HG03469 (cell line): ENCODE measurements around the gene SREBF2.

ENCODE experiments used
- ATAC-seq: cut with Tn5 transposase; IDR thresholded peaks from one replicate; pipeline ENCODE4 v1.9.1; 2021; ENCODE audit warnings: mild to moderate bottlenecking, moderate library complexity, moderate number of reproducible peaks; ENCODE audit not compliant: unreplicated experiment

Gene SREBF2

DNA sequence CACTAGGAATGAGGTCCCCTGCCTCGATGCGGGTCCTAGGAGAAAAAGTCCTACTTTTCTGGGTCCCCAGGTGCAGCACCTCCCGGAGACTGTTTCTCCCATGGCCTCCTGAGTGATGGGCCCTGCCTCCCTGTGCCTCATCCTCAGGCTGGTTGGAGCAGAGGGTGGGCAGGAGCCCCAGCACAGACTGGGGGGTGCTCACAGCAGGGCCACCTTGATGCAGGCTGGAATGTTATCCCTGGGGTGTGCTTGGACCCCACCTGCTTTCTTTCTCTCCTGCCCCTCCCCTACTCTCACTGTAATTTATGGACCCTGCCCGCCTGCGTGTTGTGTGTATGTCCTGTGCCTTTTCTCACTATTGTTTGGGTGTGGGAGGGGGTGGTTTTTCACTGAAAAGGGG is 73.9 kb downstream of the SREBF2 start:
- no peak for ATAC-seq

DNA sequence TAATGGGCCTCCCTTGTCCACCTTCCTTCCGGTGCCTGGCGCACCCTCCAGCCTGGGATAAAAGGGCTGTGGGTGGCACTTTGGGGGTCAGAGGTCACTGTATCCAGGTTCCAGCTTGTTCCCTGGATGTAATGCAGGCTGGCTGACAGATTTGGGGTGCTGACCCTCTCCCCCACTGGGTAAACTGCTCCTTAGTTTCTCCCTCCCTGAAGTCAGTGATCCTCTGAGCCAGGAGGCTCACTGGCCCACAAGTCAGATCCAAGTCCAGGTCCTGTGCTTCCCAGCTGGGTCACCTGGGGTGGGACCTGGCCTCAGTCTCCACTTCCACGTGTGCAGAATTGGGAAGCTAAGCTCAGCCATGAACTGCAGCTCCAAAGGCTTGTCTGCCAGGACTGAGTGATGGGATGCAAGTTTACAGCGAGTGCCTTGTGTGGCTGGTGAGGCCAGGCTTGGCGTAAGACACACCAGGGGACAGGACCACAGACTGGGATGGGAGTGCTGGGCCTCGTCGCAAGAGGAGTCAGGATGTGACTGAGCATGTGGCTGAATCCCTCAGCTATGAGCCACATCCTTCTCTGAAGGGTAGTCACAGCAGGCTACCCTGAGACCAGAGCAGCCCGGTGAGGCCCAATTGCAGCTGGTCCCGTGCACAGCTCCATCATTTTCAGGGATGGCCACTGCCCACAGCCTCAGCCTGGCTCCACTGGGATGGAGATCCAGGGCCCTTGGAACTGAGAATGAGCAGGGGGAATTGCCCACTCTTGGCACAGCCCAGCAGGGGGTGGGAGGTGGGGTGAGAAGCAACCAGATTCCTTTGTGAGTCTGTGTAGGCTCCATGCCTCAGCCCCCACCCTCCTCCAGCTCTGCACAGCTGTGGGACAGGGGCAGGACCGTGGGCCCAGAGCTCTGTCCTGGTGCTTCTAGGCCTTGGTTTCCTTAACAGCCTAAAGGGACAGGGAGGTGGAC is 74.8 kb downstream of the SREBF2 start:
- ATAC-seq = no peak

DNA sequence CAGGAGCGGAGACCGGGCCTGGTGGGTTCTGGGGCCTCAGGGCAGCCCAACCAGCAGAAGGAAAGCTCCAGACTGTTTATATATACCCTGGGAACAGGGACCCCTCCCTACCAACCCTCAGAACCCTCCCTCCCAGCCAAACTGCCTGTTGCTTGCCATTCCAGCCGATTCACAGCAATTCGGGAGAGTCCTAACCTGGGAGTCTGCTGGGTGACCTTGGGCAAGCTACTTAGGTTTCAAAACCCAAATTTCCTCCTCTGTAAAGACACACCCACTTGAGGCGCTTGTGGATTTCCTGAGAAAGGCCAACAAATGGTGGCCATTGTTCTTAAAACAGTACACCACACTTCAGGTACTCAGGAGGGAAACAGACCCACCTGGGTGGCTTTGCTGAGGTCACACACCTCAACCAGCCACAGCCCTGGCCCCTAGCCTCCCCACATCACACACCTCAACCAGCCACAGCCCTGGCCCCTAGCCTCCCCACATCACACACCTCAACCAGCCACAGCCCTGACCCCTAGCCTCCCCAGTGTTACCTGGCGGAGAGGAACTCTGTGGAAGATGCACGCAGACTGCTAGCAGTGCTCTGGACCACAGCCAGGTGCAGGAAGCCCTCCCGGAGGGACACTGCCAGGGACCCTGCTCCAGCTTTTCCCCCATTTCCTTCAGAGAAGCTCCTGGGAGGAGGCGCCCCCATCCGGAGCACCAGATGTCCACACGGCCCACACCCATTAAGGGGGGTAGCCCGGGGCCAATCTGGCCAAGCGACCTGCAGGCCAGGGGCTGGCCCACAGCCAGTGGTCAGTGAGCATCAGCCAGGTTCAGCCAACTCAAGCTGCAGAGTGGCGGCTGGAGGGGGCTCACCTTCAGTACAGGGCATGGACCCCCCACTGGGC is 75.8 kb downstream of the SREBF2 start:
- ATAC-seq = no peak

DNA sequence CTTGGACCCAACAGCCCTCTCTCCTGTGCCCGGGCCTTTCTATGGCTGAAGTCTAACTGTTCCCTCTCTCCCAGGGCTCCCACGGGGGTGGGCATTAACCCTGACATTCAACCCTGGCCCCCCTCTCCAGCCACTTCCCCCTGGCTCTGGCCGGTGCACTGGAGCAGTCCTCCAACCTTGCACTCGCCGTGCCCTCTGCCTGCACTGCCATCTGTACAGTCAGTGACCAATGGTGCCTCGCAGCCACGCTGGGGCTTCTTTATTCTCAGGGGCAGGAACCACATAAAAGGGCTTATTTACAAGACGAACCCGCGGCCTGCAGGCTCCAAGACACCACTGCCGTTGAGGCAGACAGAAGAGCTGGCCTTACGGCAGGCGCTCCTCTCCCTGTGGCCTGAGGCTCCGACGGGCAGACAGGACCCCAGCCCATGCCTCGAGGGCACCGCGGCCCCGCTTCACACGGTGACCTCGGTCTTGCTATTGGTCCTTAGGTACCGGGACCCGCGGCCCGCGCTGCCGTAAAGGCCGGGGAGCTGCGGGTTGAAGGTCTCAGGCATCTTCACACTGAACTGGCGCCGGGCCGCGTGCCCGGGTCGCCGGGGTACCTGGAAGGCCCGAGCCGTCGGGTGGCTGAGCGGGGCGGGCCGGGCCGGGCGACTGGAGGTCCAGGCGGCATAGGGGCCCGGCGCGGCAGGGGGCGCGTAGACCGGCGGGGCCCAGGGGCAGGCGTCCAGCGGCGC is 76.6 kb downstream of the SREBF2 start:
- no peak for ATAC-seq

DNA sequence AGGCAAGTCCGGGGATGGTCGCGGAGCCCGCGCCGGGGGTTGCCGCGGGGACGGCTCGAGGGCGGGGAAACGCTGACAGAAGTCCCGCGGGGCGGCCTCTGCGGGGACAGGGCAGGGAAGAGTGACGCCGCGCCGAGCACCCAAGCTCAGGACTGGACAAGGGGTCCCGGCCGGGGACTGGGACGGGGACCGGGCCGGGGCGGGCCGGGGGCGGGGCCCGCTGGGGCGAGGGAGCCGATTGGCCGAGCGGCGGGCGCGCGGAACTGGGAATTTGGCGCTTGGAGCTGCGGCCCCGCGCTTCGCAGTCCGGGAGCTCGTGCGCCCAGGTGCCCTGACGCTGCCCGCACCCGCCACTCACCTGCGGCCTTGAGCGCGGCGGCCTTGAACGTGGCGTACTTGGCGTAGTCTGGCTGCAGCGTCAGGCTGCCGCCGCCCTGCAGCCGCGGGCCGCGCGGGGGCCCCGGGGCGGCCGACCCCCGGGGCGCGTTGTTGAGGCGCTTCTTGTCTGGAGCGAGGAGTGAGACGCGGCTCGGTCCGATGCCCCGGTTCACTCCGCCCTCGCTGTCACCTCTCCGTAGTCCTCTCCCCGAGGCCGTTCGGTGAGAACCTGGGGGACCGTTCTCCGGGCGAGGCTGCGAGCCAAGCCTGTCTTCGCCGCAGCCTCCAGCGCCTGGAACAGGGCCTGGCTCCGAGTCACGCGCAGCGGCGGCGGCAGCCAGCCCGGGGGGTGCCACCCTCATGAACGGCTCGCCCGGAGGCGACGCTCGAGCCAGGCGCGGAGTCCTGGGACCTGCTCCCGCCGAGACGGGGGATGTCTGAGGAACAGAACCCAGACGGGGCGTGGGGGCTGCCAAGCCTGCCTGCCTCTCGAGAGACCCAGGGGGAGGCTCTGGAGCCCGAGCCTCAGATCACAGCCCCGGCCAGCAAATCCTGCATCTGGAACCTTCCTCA is 77.4 kb downstream of the SREBF2 start:
- ATAC-seq = no peak

DNA sequence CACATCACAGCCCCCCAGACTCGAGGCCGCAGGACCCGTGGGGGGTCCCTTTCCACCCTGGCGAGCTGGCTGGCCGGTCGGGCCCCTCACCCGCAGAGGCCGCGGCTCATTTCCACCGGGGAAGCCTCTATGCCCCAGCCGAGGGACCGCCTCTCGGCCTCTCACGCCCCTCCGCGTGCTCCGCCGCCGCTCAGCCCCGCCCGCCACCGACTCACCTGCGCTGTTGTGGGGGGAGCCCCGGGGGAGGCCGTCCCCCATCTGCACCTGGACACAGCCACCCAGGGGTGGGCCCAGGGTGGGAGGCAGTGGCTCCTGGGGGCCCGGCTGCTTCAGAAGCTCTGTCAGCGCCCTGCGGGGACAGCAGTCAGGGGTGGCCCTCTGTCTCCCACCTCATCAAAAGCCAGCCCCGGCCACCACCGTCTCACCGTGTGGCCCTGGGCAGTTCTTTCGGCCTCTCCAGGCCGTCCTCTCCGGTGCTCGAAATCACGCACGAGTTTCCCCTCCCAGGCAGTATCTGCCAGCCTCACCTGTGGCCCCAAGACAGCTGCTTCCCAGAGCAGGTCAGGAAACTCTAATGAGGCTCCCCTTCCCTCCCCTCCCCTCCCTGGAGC is 78.2 kb downstream of the SREBF2 start:
- ATAC-seq = no peak

DNA sequence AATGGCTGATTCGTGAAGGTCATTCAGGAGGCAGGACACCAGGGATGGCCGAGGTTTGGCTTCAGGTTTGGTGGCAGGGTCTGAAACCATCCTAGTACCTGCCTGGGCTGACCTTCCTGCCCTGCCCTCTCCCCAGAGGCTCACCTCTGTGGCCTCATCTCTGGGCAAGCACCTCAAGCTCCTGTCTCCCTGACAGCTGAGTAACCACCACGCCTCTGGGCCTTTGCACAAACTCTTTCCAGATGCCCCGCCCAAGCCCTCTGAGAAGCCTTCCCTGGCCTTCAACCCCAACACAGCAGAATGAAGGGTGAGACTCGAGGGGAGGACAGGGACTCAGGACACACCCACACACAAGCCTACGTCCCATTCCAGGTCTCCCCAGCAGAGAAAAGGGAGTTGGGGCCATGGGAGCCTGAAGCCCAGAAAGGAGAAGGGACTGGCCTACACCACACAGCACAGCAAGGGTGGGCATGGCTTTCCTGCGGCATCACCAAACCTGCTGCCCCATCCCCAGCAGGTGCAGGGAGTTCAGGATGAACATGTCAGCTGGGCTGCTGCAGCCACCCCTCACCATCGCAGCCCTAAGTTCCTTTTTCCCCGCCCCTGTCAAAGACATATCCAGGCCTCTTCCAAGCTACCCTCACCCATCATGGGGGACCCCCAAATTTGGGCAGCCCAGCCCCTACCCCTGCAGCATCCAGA is 79.6 kb downstream of the SREBF2 start:
- ATAC-seq = no peak

DNA sequence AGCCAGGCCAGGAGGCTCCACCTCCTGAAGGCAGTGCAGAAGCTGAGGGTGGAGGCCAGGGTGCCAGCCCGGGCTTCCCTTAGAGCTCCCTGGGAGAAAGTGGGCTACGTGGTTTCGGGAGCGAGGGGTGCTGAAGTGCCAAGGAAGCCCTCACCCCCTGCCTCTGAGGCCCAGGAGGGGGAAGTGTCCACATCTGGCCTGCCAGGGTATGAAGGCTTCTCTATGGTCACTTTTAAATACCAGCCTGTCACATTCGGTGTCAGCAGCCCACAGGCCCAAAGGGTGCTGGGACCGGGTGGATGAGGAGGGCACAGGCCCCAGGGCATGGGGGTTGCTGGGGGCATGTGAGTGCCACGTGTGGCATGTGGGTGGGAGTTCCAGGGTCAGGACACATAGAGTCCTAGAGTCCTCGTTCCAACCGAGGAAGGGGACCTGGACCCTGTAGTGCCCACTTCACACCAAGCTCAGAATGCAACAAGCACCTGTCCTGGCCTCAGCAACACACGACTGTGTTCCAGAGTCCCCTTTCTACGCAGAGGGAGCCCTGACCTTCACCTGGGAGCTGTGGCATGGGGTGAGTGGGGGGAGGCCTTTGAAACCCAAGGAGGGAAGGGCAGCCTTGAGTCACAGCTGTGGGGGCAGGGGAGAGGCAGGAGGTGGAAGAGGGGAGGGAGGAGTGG is 80.3 kb downstream of the SREBF2 start:
- ATAC-seq = no peak

DNA sequence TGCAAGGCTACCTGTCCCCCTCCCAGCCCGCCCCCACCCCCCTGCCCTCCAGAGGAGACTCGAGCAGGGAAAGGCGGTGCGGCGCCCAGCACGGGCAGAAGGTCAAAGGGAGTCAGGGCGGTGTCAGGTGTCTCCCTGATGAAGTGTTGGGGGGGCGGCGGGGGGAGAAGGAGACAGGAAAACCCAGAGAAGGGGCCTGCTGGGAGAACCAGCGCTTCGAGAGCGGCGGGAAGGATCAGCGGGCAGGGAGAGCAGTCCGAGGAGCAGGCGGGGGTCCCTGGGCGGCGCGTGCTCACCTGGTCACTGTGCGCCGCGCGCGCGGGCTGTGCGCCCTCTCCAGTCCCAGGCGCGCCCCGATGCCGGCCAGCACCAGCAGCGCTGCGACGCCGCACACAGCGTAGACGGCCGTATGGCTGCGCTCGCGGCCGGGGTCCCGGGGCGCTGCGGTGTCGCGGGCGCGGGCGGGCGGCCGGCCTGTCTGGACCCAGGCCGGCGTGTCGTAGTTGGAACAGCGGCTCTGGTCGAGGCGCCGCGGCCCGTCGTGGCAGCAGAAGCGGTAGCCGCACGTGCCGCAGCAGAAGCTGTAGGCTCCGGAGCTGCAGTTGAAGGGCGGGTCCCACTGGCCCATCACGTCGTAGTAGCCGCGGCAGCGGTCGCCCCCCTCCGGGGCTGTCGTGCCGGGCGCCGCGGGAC is 81.1 kb downstream of the SREBF2 start:
- no peak for ATAC-seq

DNA sequence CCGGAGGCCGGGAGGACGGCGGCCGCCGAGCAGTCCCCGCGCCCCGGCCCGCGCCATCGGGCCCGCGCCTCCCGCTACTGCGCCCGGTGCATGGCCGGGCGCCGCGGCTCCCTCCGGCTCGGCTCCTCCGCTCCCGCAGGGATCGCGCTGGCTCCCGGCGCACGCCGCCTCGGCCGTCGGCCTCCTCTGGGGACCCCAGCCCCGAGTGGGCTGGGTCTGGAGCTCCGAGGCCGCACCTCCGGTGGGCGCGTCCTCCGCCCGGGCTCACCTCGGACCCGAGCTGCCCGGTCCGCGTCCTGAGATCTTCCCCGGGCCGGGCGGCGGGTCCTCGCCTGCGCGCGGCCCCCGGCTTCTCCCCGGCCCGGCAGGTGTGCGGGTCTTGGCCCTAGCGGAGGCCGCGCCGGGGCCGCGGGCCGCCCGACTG is 81.7 kb downstream of the SREBF2 start:
- no peak for ATAC-seq

DNA sequence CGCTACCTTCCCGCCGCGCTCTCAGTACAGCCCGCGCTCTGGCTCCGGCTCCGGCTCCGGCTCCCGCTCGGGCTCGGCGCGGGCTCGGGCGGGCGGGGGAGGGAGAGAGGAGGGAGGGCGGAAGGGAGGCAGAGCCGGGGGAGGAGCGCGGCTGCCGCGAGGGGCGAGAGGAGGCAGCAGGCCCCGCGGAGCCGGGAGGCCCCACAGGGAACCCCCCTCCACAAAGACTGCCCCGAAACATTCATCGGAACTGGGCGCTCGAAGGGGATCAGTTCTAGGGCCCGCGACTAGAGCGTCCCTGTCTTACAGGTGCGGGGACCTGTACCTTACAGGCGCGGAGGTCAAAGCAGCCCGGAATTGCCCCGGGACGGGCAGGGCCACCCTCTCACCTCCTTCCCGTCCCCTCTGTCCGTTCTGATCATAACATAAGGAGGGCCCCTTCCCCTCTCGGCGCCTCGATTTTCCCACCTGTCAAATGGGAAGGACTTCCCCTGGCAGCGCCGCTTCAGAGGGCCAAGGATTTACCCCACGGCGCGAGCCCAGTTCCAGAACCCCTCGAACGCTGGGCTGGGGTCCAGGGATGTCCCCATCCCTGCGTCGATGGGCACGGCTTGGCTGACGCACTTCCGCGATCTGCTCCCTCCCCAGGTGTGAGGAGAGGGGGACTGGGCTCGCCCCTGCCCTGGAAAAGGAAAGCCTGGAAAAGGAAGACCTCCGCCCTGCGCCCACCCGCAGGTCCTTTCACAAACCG is 82.3 kb downstream of the SREBF2 start, which contains the start of gene SHISA8:
Gene SHISA8 (minus strand): TSS at position 40 of the 751 bp plus-strand sequence. CDS start 407 bp downstream, outside the sequence.
- no peak for ATAC-seq

DNA sequence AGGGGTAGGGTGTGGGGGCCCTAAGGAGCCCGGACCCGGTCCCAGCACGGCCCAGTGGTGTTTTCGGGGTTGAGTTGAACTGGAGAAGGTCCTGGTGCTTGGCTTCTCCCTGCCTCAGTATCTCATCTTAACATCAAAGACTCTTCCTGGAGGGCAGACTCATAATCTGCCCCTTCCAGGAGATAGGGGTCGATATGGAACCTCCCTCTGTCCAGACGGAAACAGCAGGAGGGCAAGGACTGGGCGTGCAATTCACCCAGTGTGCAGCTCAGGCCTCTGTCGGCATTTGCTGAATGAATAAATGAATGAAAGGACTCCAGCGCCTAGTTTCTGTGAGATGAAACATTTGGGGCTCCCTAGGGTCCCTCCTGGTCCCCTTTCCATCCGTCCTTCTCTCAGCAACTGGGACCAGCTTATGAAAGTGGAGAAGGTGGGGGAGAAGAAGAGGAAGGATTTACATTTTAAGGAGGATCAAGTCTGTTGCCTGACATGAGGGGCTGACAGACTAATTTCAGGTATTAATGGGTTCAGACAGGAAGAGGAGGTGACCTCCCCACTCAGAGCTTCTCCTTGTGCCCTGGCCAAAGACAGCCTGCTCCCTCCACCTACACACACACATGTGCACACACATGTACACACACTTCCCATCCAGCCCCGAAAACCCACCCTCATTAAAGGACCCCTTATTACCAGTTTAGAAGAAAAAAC is 83.0 kb downstream of the SREBF2 start:
- ATAC-seq = no peak

DNA sequence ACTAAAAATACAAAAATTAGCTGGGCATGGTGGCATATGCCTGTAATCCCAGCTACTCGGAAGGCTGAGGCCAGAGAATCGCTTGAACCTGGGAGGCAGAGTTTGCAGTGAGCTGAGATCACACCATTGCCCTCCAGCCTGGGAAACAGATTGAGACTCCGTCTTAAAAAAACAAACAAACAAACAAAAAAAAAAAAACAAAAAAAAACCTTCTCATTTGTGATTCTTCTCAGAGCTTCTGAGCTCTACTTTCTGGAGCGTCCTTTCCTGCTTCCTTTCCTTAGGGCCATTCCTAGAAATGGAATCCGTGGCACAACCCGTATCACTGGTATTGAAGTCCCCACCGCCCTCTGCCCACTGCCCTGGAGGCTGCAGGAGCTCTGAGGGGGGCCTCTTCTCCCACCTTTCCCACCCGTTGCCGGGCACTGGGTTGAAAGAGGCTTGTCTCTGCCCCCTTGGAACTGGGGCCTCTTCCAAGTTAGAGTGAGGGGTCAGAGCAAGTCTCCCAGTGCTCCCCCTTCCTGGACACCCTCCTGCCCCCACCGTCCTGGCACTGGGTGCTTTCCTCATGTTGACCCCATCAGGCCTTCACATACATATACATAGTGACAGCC is 83.9 kb downstream of the SREBF2 start:
- ATAC-seq = no peak

DNA sequence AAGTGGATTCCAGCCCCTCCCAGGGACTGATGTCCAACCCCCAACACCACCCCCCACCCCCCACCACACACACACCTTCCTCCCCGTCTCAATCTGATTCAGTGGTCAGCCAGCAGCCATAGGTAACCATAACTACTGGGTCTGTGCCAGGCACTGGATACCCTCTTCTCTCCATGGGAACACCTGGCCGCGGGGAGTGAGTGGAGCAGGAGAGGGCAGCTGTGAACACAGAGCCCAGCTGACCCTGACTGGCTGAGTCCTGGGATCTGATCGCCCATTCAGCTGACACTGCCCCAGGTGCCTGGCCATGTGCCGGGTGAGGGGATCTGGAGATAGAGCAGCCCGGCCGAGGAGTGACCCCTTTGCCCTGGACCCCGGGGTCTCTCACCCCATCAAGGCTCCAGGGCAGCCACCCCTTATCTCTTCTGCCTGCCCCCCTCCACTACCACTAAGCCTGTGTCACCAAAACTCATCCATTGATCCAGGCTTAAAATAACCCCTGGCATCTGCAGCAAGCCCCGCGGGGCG is 84.5 kb downstream of the SREBF2 start:
- ATAC-seq = no peak
